Measurements from ENCODE around the gene GRID2IP. TPM values are rescaled to one million over a fixed set of nuclear protein-coding genes. Genes with fewer than 3 reads are reported as not detected.

Gene GRID2IP
- not detected for total RNA-seq
- long read RNA-seq: 0 reads

DNA sequence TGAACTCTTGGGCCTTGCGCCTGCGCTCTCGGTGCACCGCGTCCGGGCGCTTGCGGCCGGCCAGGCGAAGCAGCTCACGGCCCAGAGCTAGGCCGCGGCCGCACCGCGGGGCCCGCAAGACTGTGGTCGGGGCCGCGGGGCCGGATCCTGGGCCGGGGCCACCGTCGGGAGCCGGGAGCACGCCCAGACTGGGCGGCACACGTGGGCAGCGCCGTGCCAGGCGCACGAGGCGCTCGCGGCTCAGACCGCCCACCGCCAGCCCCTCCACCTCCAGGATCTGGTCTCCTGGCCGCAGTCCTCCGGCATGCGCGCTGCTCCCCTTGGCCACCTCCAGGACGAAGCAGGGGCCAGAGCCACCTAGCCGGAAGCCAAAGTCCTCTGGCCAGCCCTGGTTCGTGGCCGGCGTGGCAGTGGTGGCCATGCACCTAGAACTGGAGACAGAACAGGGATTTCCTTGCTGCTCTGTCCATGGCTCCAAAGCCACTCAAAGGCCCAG, at the start of gene GRID2IP:
Gene GRID2IP (minus strand): TSS at position 446 of the 496 bp plus-strand sequence. CDS start 25 bp downstream, at position 421.
- peaks cover 19% of the 10 kb centered on the region for H3K27me3 ChIP-seq (ENCODE audit: low read depth)
- H3K36me3 ChIP-seq: no peaks in the 10 kb centered on the region
- H3K27ac ChIP-seq (replicated peaks): no peak within 1 kb of the TSS
- no peak within 1 kb of the TSS for H3K4me3 ChIP-seq
- no peaks in the 10 kb centered on the region for H3K4me1 ChIP-seq
- H3K9me3 ChIP-seq (replicated peaks): no peaks in the 10 kb centered on the region
- no peak for DNase-seq
- TF ChIP-seq, protein P1, sequence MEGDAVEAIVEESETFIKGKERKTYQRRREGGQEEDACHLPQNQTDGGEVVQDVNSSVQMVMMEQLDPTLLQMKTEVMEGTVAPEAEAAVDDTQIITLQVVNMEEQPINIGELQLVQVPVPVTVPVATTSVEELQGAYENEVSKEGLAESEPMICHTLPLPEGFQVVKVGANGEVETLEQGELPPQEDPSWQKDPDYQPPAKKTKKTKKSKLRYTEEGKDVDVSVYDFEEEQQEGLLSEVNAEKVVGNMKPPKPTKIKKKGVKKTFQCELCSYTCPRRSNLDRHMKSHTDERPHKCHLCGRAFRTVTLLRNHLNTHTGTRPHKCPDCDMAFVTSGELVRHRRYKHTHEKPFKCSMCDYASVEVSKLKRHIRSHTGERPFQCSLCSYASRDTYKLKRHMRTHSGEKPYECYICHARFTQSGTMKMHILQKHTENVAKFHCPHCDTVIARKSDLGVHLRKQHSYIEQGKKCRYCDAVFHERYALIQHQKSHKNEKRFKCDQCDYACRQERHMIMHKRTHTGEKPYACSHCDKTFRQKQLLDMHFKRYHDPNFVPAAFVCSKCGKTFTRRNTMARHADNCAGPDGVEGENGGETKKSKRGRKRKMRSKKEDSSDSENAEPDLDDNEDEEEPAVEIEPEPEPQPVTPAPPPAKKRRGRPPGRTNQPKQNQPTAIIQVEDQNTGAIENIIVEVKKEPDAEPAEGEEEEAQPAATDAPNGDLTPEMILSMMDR (IDR thresholded peaks at IDR 0.05; ENCODE audit: borderline replicate concordance): no peak
- intact Hi-C loops (cut with micrococcal nuclease): no loop called here

DNA sequence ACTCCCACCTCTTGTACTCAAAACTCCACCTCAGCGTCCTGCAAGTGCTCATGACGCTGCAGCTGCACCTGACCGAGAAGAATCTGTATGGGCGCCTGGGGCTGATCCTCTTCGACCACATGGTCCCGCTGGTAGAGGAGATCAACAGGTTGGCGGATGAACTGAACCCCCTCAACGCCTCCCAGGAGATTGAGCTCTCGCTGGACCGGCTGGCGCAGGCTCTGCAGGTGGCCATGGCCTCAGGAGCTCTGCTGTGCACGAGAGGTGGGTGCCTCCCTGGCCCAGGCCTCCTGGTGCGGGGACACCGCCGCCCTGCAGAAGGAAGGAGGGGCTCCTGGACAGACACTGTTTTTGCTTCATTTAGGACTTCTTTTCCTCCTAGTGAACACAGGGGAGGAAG, 48.8 kb upstream of the GRID2IP start:
- no peaks in the 10 kb centered on the region for H3K27me3 ChIP-seq (ENCODE audit: low read depth)
- H3K36me3 ChIP-seq: peaks cover 97% of the 10 kb centered on the region
- H3K27ac ChIP-seq (replicated peaks): no peak overlapping the region
- no peaks in the 10 kb centered on the region for H3K9me3 ChIP-seq (replicated peaks)
- DNase-seq: no peak
- intact Hi-C loops (cut with micrococcal nuclease): no loop called here
- no peaks in the 10 kb centered on the region for H3K4me1 ChIP-seq
- H3K4me3 ChIP-seq: no peak overlapping the region
- TF ChIP-seq, protein P1 (IDR thresholded peaks at IDR 0.05; ENCODE audit: borderline replicate concordance): no peak

DNA sequence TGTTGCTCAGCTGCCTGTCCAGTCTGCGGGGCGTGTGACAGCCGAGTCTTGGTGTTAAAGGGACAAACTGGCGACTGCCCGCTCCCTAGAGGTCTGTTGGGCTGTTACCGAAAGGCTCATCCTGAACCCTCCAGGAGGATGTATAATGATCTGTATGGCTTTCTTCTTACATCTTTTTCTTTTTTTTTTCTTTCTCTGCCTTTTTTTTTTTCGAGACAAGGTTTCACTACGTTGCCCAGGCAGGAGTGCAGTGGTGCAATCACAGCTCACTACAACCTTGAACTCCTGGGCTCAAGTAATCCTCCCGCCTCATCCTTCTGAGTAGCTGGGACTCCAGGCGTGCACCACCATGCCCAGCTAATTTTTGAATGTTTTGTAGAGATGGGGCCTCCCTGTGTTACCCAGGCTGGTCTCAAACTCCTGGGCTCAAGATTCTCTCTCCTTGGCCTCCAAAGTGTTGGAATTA, 39.4 kb upstream of the GRID2IP start:
- Histone ChIP-seq H3K4me1 (peaks cover 30% of the 10 kb centered on the region), H3K9me3 (replicated peaks) (no peaks in the 10 kb centered on the region), H3K27ac (replicated peaks) (peak overlapping the region; percentile 92), H3K4me3 (peak overlapping the region; percentile 95), H3K27me3 (ENCODE audit: low read depth) (no peaks in the 10 kb centered on the region), H3K36me3 (peaks cover 67% of the 10 kb centered on the region)
- TF ChIP-seq, protein P1 (IDR thresholded peaks at IDR 0.05; ENCODE audit: borderline replicate concordance): no peak
- no peak for DNase-seq
- intact Hi-C loops (cut with micrococcal nuclease): no loop called here

DNA sequence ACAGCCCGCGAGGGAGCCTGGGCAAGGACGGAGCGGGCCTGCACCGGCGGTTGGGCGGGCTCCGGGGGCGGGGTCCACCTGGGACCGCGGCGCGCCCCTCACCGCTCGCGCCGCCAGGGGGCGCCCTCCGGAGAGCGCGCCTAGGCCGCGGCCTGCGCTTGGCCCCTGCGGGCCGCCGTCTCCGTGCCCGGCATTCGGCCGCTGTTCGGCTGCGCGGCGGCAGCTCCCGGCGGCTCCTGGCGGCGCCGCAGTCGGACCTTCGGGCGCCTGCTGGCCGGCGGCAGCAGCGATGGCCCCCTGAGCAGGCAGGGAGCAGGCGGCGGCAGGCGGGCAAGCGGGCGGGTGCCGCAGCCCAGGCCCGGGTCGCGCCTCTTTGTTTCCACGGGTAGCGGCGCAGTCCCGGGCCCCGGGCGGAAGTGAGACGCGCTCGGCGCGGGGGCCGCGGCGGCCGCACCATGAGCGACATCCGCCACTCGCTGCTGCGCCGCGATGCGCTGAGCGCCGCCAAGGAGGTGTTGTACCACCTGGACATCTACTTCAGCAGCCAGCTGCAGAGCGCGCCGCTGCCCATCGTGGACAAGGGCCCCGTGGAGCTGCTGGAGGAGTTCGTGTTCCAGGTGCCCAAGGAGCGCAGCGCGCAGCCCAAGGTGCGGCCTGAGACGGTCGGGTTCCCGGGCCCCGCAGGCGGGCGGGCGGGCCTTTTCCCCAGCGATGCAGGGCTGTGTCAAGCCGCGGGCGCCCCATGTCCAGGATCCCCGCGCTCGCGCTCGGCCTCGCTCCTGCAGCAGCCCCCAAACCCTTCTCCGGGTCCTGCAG, 38.8 kb upstream of the GRID2IP start, which contains the start of gene INTS15:
Gene INTS15 (plus strand): TSS at position 193 of the 816 bp plus-strand sequence. CDS start 263 bp downstream, at position 456.
- Histone ChIP-seq H3K4me1 (peaks cover 30% of the 10 kb centered on the region), H3K9me3 (replicated peaks) (no peaks in the 10 kb centered on the region), H3K4me3 (peak within 1 kb of the TSS; percentile 95), H3K27me3 (ENCODE audit: low read depth) (no peaks in the 10 kb centered on the region), H3K27ac (replicated peaks) (peak within 1 kb of the TSS; percentile 92), H3K36me3 (peaks cover 67% of the 10 kb centered on the region)
- DNase-seq: peak; percentile 77
- TF ChIP-seq, protein P1 (IDR thresholded peaks at IDR 0.05; ENCODE audit: borderline replicate concordance): peak; percentile 91
- intact Hi-C loops (cut with micrococcal nuclease): no loop called here

DNA sequence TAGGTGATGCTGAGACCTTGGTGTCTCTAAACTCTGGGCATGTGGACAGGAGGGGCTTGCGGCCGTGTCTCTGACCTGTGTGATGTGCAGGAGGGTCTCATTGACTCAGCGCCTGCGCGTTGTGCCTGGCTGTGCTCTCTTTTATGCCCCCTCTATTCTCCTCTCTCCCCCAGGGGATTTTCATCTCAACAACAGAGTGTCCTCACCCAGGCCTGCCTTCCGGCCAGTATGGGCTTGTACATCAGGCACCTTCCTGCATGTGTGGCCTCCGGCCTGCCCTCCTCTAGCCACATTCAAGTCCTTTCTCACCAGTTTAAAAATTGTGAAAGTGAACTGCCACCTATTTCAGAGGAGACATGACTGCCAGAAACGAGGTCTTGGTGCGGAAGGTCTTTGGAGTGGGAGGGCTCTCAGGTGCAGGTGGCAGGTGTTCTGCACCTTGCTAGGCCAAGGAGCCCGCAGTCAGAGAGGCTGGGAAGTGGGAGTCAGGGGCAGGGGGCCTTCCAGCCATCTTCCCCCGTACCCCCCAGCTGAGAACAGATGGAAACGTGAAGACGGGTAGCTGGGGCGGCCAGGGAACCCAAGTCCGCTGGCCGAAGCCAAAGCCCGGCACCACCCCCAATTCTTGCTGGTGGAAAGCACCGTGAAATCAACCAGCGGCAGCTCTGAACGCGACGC, 38.0 kb upstream of the GRID2IP start:
- Histone ChIP-seq H3K4me3 (peak overlapping the region; percentile 95), H3K27ac (replicated peaks) (peak overlapping the region; percentile 92), H3K27me3 (ENCODE audit: low read depth) (no peaks in the 10 kb centered on the region), H3K36me3 (peaks cover 67% of the 10 kb centered on the region), H3K4me1 (peaks cover 30% of the 10 kb centered on the region), H3K9me3 (replicated peaks) (no peaks in the 10 kb centered on the region)
- TF ChIP-seq, protein P1 (IDR thresholded peaks at IDR 0.05; ENCODE audit: borderline replicate concordance): no peak
- intact Hi-C loops (cut with micrococcal nuclease): no loop called here
- no peak for DNase-seq

All from left ventricle myocardium inferior (tissue), 1 donor.